Measurements from ENCODE around the gene HUNK.
A peak's percentile ranks its signal among the peaks of the same experiment; 100 is the strongest.
"Not testable (repeated sequence)": the region's sequence is repeated elsewhere in the genome, so short reads cannot be mapped to it uniquely, and the experiment has no call there.

The HUNK gene

DNA sequence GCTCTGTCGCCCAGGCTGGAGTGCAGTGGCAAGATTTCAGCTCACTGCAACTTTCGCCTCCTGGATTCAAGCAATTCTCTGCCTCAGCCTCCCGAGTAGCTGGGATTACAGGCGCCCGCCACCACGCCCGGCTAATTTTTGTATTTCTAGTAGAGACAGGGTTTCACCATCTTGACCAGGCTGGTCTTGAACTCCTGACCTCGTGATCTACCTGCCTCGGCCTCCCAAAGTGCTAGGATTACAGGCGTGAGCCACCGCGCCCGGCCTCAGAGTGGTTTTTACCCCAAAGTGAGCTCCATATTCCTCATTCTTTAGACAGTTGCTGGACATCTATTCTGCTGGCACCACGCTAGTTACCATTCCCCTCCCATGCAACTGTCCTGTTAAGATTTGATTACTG is 1.4 kb upstream of the HUNK start:
- DNase-seq, result not testable (repeated sequence)

DNA sequence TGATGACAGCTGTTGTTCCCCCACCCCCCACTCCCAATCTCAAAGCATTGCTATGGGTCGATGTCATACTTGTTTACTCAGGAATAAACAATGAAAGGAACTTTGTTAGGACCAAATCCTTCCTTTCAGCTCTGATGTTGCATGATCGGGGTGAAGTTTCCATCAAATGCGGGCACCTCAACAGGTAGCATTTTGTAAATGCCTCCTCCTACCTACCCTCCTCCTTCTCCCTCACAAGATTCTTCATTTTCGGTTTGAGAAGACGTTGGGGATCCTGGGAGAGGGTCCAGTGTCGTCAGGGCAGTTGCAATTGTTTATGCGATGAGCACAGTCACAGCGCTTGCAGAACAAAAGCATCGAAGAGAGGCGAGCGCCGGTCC is 758 bp upstream of the HUNK start:
- DNase-seq, result no peak

DNA sequence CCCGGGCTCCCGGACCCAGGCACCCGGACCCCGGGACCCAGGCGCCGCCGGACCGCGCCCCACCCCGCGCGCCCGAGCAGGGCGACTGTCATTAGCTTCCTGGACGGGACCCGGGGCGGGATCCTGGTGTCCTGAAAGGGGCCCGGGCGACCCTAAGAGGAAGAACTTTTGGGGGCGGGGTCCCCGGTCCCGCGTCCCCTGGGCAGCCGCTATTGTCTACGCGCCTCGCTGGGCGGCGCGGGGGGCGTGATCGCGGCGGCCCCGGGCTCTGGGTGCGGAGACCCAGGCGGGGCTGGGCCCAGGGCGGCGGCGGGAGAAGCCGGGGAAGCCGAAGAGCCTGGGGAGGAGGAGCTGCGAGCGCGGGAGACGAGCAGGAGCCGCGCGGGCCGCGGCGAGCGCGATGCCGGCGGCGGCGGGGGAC is 465 bp downstream of the HUNK start:
- peak in 1 of 2 experiments; percentile 43 for DNase-seq

DNA sequence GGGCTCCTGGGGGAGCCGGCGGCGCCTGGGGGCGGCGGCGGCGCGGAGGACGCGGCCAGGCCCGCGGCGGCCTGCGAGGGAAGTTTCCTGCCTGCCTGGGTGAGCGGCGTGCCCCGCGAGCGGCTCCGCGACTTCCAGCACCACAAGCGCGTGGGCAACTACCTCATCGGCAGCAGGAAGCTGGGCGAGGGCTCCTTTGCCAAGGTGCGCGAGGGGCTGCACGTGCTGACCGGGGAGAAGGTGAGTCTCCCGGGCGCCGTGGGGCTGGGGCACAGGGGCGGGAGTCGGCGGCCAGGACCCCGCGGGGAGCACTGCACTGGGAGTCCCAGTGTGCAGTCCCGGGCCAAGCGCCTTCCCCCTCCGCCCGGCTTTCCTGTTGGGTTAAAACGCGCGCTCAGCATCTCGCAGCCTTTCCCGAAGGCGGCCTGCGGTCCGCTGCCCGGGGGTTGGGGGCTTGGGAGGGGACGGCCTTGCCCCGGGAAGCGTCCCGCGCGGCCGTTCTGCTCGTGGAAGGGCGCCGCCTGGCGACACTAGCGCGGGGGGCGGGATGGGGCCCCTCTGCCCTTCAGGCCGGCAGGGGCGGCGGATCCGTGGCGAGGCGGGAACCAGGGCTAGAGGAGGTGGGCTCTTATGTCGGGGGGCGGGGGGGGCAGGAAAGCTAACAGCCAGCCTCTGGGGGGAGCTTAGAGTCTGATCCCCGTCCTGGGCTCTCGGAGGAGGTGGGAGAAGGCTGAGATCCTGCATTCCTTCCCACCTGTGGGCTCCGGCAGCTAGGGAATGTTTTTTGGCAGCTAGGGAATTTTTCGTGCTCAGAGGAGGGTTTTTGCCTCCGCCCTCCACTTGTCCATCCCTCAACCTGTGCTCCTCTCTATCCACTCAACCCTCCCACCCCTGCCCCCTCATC is 1.1 kb downstream of the HUNK start:
- peak; percentile 30 to 31 for DNase-seq

DNA sequence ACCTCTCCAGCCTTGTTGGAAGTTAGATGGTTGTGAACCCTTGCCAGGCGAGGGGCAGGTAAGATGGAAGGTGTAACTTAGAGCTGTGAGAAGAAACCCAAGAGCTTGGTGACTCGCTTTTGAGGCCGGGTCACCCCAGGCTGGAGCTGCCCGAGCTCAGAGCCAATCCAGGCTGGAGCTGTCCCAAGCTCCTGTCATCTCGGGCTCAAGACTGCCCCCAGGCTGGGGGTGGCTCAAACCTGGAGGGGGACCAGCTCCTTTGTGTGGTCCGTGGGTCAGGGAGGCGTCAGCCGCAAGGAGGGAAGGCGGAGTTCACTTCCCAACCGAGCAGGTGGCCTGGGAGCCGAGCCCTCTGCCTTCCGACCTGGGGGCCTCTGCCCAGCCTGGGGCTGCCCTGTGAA is 2.0 kb downstream of the HUNK start:
- no peak for DNase-seq

DNA sequence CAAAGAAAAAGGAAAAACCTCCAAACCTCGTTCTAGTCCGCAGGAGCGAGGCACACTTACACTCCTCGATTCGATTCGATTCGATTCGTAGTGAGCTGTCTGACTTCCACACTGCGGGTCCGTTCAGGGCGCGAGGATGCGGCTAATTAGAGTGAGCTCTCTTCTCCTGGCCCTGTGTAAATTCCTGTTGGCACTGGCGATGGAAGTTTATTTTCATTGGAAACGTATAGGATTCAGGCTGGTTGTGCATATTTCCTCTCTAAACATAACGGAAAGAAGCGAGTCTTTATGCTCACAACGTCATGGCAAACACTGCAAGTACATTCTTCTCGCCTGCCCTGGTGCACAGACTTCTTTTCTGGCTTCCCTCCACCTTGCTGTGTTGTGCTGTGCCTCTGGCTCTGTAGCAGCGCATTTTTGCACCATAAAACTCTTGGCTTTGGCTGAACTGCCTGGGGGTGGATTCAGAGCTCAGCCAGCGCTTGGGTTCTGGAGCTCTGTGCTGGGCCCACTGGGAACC is 2.7 kb downstream of the HUNK start:
- DNase-seq, result no peak

DNA sequence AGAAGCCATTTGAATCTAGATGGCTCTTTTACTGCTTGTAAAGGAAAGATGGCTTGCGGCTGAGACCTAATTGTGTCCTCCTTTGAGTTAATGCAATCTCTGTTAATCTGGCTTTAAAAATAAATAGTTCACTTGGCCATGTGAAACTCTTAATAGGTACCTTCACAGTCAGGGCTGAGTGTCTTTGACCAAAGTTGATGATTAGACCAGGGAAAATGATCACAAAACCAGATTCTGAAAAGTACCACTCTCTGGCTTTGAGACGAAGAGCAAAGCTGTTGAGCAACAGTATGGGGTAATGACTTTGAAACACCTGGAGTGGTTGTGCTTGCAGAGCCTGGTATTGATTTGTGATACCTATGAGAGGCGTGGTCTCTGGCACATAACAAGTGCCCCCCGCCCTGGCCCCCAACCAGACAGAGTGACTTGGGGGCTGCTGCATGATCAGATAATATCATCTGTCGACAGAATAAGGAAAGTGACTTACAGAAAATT is 4.7 kb downstream of the HUNK start:
- no peak for DNase-seq

DNA sequence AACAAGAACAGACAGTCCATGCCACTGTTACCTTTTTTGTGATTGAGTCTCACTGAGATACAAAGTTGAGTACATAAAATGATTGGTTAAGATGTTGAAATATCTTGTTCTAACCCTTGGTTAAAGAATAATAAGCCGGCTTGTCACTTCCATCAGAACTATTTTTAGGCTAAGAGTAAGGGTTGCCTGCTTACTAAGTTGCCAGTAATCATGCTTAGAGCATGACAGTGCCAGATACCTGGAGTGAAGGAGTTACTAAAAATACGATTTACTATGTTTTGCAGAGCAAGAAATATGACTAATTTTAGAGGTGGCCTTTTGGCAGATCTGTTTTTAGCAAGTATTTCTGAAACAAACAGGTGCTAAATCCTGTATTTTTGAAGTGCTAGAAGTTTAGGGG is 6.0 kb downstream of the HUNK start:
- no peak for DNase-seq

DNA sequence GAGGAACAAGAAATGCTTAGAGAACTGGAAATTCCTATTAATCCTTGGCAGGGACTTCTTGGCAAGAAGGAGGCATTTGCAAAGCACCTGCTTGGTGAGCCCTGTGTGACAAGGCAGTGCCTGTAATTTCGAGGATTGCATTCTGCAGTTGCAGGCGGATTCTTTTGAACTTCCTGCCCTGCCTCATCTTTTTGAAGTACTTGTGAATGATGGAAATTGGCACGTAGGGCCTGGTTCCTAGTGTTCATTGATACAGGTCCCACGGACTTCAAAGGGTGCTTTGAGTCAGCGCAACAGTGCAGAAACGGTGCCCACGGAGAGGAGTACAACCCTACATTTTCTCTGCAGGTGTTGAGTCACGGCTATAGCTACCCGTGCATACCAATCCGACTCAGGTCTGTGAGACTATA is 6.4 kb downstream of the HUNK start:
- DNase-seq, result no peak

DNA sequence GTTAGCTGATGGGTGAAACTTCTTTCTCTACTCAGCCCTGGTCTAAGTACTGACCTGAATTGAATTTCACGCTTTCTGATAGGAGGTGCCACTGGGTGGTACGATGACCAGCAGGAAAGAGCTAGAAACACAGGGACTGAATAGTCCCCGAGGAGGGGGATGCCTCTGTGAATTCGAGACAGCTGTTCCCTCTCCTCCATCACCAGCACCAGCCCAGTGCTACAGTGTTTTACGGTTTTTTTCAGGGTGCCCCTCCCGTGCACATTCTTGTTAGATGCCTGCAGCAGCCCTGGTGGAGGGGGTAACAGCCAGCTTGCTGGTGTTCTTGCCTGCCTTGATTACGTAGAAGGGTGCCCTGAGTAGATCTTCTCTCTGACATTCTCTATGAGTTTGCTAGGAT is 7.1 kb downstream of the HUNK start:
- DNase-seq, result no peak

DNA sequence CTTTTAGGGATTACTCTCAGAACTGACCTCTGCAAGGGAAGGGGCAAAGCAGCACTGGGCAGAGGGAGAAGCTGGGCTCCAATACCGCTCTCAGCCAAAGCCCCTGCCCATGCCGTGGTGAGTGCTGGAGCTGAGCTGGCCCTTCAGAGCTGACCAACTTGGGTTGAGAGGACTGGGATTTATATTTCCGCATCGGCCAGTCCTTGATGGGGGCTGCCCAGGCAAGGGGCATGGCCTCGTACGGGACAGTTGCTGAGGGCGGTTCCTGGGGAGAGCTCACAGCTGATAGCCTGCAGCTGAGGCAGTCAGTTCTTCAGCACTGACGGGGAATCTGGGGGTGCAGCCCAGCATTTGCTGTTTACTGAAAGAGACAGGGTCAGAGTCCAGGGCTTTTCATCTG is 8.0 kb downstream of the HUNK start:
- DNase-seq, result no peak

DNA sequence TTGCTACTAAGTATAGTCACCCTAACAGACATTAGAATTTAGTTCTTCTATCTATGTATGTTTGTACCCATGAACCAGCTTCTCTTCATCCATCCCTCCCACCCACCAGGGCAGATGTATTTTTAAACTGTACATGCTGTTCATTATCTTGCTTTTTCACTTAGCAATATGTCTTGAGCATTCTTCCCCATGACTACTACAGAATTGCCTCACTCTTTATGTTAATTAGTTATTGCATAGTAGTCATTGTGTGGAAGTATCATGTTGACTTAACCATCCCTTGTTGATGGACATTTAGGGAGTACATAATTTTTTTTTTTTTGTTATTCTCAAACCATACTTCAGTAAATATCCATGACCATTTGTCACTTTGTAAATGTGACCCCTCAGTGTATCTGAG is 9.9 kb downstream of the HUNK start:
- no peak for DNase-seq

DNA sequence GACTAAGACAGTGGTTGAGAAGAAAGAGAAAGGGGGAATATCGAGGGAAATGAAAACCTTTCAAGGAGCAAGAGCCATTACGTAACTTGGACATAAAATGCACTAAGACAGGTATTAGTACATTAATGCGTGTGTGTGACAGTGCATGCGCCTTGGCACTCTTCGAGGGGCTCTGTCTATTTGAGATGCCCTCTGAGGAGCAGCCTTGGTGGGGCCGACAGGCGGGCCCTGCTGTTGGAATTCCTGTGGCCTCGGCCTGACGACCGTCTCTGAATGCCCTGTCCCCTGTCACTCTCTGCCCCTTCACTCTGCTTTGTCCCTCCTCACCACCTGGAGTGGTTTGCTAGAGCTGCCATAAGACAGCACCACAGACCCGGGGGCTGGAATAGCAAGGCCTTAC is 12.3 kb downstream of the HUNK start:
- DNase-seq, result no peak

DNA sequence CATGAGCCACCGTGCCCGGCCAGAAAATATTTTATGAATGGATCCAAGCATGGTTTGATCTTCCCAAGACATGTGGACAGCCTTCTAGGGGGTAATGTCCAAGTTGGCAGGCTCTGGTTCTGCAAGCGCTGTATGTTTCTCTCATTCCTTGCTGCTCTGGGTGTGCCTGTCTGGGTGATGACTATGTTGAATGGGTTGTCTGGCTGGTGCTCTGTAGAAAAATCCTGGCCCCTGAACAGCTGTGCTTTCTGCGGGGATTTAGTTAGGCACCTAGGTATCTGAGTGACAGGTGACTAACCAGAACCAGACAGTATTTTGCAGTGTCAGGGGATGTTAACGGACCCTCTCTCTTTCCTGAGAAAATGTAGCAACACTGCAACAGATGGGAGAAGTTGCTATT is 14.1 kb downstream of the HUNK start:
- no peak for DNase-seq

DNA sequence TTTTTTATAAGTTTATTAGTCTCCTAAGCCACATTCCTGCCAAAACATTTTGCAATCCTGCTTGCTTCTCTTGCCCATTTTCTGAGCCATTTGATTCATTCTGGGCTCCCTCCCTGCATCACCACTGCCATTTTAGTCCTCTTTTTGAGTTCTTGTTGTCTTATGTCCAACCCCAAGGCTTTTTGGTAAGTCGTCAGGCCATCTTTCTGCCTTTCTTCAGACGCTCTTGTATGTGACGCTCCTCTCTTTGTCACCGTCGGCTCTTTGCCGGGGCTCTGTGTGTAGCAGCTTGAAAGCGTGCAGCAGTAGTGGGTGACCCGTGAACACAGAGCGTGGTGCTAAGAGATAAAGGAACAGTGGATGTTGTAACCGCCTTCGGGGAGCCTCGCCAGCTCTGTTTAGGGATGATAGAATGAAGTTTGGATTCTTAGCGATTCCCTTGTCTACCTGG is 14.6 kb downstream of the HUNK start:
- DNase-seq, result no peak

DNA sequence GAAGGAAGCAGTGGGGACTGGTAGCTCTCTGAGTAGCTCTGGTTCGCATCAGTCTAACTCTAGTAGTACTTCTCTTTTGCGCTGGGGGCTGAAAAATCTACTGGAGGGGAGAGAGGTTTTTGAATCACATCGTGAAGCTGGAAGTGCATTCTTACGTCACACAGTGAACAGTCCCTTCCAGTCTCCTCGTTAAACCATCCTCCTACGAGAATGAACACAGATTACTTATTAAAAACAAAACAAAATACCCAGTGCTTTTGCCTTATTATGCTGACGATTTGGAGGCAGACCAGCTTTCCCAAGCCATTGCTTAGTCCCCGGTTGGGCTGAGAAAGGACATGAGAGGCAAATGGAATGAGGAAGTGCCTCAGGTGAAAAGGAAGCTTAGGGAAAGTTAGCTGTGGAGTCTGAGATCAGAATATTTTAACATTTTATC is 16.1 kb downstream of the HUNK start:
- no peak for DNase-seq

DNA sequence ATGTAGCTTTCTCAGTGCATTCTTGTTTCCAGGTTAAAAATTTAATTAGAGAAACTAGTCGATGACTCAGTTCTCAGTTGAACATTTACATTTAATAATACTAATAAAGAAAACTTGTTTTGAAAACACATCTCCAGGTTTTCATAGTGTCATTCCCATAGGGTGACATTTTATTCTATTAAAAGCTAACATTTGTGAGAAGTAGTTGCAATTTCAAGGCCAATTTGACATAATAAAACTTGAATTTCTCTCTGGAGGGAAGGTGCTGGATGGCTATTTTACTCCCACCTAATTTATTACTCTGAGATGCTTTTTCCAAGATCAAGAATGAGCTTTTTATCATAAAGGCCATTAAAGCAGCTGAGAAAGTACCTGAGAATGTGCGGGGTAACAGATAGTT is 16.6 kb downstream of the HUNK start:
- no peak for DNase-seq

DNA sequence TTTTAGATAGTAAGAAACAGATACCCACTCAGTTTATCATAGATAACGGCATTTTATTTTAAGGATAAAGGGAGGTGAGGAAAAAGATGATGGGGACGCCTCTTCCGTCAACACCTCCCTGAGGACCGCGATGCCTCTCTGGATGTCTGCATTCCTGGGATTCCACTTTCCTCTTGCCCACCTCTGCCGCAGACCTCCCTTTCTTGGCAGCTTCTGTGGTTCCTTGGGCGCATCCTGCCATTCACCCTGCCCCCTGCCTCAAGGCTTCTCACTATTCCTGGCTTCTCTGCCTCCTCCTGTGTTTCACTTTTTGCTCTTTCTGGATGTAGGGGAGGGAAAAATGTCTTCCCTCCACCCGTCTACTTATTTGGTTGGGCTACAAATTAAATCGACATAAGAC is 19.9 kb downstream of the HUNK start:
- DNase-seq, result no peak

DNA sequence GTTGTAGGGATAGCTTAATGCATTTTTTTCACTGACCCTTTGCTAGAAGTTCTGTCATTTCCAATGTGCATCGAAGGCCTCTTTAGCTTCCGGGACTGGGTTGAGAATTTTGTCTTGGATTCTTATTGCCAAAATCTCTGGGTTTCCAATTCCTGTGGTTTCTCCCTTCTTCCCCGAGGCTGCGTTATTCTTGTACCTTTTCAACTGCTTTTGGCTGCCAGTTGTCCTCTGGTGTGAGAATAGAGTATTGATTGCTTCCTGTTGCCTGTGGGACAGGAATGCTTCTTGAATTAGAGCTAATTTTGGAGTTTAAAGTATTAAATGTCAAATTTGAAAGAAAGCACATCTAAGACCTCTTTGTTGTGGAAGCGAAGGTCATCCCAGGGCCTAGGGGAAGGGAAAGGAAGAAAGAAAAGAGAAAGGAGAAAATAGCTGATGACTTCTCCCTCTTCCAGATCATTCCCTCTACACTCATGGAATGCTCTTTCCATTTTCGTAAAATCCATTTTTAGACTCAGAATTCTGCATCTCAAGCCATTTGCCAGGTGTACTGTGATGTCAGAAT is 21.1 kb downstream of the HUNK start:
- no peak for DNase-seq

DNA sequence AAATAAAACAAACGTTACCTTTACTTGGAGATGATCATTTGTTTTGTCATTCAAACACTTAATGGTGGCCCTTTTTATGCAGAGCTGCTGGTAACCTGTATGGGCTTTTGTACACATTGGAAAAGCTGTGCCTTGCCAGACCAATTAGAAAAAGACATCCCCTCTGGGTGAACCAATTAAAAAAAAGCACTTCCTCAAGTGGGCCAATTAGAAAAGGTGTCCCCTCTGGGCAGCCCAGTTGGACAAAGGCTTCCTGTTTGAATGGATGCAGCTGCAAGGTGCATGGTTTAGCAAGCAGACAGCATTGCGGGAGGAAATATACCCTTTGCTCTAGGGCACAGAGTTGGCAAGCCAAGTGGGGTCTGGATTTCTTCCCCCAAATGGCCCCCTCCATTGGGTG is 21.6 kb downstream of the HUNK start:
- DNase-seq, result no peak

DNA sequence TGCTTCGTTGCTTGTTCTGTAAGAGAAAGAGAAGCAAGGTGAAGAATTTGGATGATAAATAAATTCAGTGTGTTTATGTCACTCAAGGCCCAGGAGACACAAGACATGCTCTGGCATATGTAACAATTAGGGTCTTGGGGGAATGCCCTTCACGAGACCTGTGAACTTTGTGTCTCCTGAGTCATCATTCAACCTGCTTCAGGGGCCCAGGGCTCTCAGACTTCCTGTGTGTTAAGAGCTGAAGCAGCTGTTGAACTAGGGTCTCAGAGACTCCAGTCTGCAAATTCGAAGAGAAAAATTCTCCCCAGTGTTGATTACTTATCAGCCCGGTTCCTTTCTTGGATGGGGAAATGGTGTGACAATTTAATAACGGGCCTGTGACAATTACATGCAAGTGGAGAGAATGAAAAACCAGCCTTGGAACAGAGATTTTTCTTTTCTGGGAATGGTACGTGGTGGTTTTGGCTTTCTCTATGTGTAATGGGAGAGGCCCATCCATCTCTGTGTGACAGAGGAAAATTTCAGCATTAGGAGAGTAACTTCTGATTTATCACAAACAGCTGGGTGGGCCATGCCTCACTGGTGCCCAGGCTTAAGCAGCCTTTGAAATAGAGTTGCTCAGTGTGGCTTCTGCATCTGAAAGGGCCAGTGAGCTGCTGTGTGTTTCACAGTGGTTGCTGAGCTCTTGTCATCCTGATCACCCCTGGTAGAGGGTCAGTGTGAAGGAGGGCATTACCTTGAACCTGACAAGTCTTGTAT is 22.4 kb downstream of the HUNK start:
- no peak for DNase-seq

DNA sequence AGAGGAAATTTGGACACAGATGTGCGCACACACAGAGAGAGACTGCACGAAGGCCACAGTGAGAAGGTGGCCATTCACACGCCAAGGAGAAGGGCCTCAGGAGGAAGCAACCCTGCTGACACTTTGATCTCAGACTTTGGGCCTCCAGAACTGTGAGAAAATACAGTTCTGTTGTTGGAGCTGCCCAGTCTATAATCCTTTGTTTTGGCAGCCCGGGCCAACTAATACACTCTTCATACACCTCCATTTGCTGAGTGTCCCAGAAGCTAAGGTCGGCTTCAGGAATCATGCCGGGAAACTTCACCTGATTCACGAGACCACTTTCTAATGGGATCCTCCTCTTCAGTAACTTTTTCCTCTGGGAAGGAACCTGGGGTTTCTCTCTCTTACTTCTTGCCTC is 23.2 kb downstream of the HUNK start:
- no peak for DNase-seq

DNA sequence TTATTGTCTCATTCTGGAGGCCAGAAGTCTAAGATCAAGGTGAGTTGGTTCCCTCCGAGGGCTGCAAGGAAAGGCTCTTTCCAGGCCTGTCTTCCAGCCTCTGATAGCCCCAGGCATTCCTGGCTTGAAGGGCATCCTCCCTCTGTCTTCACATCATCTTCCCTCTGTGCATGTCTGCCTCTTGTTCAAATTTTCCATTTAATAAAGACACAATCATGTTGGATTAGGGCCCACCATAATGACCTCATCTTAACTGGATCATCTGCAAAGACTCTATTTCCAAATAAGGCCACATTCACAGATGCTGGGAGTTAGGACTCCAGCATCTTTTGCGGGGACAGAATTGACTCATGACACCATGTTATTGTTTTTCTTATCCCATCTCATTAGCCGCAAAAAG is 24.5 kb downstream of the HUNK start:
- no peak for DNase-seq
